Measurements from ENCODE around the gene CARD10.
"Not testable (repeated sequence)": the region's sequence is repeated elsewhere in the genome, so short reads cannot be mapped to it uniquely, and the experiment has no call there.

The CARD10 gene

DNA sequence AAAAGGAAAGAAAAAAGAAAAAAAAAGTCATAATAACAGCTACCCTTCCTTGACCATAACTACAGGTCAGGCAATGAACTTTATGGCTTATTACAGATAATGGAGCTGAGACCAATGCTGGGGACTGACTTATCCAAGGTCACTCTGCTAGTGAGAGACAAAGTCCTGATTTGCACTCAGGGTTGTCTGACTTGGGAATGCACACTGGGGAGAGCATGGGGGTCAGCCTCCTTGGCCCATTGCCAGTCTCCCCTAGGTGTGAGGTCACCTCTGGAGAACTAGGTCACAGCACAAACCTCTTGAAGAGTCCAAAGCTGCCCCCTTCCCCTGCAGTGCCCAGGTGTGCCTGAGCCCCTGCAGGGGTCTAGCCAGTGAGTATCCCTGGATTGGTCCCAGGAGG, 35.8 kb upstream of the CARD10 start:
- in situ Hi-C loops (cut with MboI; ENCODE audit: low sequenced_read_pairs), result no loop called here

DNA sequence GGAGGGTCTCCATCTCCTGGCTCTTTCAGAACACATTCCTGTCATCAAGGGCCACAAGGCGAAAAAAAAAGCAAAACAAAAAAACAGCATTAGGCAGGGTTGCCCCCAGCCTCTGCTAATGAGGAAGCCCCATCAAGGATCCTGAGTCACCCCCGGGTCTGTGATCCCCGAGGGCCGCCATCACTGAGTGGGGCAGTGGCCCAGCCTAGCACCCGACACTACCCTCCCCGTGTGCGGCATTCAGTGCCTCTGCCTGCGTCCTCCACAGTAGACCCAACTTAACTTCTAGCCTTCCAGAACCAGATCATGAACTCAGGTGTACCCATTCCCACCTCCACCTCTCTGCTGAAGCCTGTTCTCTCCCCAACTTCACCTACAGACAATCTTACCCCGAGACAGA, 34.5 kb upstream of the CARD10 start:
- in situ Hi-C loops (cut with MboI; ENCODE audit: low sequenced_read_pairs), result no loop called here

DNA sequence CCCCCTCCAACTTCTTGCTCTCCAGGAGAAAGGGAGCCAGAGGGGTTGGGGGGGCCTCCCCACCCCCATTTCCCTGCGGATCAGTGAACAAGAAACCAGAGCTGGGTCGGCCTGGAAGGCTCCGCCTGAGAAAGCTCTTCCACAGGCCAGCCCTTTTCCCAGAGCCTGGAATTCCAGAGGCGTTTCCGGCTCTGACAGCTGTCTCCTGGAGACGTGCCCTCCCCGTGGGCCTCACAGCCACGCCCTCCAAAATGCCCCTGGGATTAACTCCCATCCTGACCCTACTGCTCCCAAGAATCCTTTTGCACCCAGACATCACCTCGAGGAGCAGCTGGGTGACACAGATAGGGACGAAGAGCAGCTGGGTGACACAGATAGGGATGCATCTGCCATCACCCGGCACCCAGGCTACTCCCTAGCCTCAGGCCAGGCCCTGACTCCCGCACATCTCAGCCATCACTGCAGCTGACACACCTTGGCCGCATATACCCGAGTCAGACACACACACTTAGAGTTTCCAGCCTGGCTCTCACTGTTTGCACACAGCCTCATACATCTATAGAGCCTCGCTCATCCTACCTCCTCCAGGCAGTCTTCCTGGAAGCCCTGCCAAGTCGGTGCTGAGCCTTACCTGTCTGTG, 33.4 kb upstream of the CARD10 start:
- in situ Hi-C loops (cut with MboI; ENCODE audit: low sequenced_read_pairs), result no loop called here

DNA sequence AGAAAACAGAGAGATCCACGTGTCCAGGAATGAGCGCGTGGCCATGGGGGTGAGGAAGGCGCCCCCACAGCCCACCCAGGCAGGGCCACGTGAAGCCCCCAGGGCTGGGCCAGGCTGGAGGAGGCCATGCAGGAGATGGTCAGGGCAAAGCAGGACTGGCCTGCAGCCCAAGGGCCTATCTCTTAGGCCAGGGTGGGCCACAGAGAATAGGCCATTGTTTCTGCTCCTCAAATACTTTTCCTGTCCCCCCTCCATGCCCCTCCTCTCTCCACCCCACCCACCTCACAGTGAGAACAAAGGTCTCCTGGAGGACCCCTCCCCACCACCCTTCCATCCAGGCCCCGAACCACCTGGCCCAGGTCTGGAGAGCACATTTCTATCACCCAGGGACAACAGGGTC, 32.8 kb upstream of the CARD10 start:
- in situ Hi-C loops (cut with MboI; ENCODE audit: low sequenced_read_pairs), result no loop called here

DNA sequence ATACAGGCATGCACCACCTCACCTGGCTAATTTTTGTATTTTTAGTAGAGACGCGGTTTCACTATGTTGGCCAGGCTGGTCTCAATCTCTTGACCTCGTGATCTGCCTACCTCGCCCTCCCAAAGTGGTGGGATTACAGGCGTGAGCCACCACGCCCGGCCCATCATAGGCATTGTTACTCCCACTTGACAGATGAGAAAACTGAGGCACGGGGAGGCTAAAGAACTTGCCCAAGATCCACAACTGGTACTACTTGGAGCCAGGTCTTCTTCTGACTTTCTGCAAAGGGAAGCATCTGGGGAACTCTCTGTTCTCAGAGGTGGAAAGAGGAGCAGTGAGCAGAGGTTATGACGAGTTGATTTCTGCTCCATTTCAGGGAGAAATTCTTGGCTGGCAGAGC, 31.7 kb upstream of the CARD10 start:
- in situ Hi-C loops (cut with MboI; ENCODE audit: low sequenced_read_pairs), result not testable (repeated sequence)

DNA sequence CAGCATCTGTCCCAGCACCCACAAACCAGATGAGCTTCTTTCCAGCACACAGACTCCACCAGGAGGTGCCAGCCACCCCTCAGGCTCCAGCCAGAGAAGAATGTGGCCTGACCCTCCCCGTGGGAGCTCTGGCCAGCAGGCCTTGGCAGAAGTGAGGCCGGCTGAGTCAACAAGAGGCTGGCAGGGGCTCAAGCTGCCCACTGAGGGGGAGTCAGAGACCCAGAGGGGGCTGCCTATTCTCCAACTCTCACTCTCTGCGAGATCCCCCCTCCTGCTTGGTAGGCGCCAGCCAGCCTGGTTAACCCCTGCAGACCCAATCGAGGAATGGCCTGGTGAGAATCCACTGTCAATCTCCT, 30.5 kb upstream of the CARD10 start:
- in situ Hi-C loops (cut with MboI; ENCODE audit: low sequenced_read_pairs), result no loop called here

DNA sequence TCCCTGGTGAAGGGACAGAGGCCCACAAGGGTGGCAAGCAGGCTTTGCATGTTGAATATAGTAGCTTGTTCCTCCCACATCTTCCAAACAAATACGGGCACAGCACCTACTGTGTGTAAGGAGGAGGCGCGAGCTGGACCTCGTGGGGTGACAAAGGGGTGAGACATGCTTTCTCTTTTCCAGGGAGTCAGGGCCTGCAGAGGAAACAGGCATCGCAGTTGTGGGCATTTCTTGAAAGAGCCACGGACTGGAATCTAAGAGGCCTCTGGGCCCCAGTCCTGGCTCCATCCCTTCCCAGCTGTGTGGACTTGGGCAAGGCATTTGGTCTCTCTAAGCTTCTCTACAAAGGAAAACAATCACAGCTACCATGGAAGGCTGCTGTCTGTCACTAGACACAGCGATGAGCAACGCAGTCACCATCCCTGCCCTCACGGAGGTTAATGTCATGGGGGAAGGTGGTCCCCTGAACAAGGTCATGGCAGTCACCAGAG, 28.1 kb upstream of the CARD10 start:
- in situ Hi-C loops (cut with MboI; ENCODE audit: low sequenced_read_pairs), result no loop called here

DNA sequence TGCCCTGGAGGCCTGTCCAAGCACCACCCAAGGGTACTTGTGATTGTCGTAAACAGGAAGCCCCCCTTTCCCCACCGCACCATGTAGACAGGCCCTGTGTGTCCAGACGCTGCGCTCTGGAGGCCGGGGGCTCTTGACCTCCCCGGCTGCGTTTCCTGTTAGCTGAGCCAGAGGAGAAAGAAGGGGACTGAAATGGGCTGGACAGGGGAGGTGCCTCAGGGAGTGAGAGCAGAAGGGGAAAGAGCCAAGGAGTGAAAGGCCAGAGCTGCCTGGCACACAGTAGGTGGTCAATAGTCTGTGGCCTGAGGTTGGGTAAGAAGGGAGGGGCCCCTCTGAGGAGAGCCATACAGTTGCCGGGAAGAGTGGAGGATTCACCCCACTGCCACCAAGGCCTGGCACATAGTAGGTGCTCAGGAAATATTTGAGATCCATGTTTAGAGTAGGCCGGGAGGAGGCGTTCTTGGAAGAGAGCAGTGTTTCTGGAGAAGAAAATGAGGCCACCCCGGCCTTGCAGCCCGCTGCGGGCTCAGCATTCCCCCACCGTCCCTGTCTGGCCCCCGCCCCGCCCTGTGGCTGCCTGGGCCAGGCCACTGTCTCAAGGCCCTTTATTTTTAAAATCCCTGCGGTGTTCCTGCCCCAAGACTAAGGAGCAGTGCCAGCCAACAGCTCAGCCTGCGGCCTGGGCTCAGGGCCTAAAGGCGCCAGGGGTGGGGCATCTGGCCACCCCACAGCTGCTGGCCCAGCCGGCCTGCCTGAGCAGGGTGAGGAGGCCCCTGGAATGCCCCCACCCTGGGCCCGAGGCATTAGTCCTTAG, 27.4 kb upstream of the CARD10 start:
- in situ Hi-C loops (cut with MboI; ENCODE audit: low sequenced_read_pairs), result no loop called here

DNA sequence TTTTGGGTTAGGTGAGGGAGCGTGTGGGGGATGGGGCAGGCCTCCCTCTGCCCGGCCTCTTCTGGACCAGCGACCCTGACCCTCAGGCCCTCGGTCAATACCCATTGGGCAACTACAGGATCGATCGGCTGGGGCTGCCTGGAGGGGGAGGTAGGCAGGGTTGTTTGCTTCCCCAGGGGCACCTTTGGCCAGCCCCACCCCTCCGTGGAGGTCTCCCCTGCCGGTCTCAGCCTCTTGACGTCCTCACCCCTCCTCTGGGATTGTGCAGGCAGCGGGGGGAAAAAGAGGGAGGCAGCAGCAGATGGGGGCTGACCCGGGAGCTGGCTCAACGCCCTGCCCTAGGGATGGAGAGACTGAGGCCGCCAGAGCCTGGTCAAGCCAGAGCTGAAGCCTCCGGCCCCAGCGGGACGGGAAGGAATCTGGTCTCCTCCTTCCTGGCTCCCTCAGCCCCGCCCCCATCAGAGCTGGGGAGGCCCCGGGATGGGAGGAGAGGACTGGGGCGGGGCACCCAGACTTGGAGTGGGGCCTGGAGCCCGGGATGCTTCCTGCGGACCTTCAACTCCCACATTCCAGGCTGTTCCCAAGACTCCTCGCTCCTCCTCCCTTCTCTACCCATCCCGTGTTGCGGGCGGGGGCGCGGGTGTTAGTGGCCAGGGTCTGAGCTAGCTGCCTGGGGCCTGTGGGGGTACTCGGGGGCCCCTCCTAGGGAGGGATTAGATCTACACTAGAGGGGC, 26.7 kb upstream of the CARD10 start:
- in situ Hi-C loops (cut with MboI; ENCODE audit: low sequenced_read_pairs), result no loop called here

DNA sequence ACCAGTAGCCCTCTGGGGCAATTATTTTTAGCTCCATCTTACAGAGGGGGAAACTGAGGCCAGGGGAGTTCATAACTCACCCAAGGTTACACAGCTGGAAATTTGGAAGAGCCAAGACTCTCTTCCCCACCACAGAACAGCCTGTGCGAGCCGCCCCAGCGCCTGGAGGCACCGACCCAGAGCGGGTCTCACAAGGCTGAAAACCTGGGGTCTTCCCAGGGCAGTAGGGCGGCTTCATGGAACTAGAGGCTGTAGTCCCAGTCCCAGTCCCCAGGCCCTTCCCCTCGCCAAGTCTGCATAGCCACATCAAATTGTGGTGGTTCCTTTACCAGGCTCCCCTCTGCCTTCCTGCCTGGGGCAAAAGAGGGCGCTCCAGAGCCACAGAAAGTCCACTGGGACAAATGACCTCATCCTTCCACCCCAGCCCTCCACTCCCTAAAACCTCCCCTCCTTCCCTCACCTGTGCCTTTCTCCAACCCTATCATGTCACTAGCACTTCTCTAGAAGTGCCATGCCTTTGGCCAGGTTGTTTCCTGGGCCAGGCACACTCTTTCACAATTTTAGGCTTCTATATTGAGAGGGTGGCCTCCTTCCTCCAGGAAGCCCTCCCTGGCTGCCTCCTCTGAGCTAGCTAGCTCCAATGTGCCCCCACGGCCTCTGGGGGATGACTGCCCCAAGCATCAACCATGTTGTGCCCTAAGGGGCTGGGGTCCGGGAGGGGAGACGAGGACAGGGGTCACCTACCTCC, 25.9 kb upstream of the CARD10 start:
- in situ Hi-C loops (cut with MboI; ENCODE audit: low sequenced_read_pairs), result no loop called here

DNA sequence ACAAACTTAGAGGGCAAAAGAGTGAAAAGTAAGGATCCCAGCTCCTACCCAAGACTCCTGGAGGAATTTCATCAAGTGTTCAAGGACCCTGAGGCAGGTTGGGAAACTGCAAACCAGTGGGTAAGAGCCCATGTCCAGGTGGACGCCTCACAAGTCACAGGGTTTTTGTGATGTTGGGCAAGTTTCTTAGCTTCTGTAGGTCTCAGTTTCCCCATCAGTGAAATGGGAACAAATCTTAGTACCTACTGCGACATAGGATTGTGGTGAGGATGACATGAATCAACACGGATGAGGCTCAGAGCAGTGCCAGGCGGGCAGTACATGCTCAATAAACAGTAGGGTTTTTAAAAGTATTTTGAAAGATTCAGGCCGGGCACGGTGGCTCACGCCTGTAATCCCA, 23.7 kb upstream of the CARD10 start:
- in situ Hi-C loops (cut with MboI; ENCODE audit: low sequenced_read_pairs), result no loop called here

DNA sequence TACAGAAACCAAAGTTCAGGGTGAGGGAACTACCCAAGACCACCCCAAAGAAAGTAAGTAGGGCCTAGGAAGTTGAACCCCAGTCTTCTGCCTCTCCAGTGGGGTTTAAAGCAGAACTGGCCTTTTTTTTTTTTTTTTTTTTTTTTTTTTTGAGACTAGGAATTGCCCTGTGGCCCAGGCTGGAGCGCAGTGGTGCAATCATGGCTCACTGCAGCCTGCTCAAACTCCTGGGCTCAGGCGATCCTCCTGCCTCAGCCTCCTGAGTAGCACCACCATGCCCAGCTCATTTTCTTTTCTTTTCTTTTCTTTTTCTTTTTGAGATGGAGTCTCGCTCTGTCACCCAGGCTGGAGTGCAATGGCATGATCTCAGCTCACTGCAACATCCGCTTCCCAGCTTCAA, 23.2 kb upstream of the CARD10 start:
- in situ Hi-C loops (cut with MboI; ENCODE audit: low sequenced_read_pairs), result not testable (repeated sequence)

DNA sequence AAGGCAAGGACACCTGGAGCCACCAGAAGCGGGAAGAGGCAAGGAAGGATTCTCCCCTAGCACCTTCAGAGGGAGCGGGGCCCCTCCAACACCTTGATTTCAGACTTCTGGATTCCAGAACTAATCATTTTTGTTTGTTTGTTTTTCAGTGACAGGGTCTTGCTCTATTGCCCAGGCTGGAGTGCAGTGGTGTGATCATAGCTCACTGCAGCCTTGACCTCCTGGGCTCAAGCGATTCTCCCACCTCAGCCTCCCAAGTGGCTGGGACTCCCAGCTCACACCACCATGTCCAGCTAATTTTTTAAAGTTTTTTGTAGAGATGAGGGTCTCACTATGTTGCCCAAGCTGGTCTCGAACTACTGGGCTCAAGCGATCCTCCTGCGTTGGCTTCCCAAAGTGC, 20.6 kb upstream of the CARD10 start:
- in situ Hi-C loops (cut with MboI; ENCODE audit: low sequenced_read_pairs), result not testable (repeated sequence)

DNA sequence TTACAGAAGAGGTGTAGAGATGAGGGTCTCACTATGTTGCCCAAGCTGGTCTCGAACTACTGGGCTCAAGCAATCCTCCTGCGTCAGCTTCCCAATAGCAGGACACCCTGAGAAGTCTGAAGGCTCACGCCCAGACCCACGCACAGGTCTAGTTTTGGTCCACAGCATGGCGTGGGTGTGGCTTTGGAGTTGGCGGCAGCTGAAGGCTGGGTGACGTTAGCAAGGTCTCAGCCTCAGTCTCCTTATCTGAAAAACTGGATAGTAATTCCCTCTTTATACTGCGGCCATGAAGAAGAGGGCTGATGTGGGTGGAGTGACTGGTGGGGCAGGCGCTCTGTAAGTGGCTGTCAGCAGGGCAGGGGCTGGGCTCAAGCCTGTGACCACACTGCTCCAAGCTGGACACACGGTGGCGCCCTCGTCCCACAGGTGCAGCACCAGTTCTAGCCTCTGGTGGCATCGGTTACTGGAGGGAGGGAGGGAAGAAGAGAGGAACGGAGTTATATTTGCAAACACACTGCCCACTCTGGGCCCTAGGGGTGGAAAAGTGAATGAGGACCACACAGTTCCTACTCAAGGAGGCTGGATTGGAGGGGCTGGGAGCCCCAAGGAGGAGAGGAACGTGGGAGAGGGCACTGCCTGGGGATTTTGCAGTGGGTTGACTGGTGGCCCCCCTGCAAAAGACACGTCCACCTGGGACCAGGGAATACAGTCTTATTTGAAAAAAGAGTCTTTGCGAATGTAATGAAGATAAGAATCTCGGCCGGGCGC, 19.6 kb upstream of the CARD10 start:
- in situ Hi-C loops (cut with MboI; ENCODE audit: low sequenced_read_pairs), result no loop called here

DNA sequence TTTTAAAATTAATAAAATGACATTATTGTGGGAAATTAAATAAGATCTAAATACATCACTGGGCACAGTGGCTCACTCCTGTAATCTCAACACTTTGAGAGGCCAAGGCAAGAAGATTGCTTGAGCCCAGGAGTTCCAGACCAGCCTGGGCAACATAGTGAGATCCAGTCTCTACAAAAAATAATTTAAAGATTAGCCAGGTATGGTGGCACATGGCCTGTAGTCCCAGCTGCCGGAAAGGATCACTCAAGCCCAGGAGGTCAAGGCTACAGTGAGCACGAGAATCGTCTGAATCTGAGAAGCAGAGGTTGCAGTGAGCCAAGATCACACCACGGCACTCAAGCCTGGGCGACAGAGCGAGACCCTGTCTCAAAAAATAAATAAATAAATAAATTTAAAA, 15.9 kb upstream of the CARD10 start:
- in situ Hi-C loops (cut with MboI; ENCODE audit: low sequenced_read_pairs), result no loop called here

DNA sequence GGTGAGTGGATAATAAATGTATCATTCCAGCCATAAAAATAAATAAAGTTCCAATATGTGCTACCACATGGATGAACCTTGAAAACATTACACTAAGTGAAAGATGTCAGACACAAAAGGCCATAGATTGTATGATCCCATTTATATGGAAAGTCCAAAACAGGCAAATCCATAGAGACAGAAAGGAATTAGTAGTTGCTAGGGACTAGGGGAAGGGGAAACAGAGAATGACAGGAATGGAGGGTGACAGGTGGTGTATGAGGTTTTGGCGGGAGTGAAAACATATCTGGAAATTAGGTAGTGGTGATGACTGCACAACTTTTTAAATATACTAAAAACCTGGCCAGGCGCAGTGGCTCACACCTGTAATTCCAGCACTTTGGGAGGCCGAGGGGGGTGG, 15.2 kb upstream of the CARD10 start:
- in situ Hi-C loops (cut with MboI; ENCODE audit: low sequenced_read_pairs), result no loop called here

DNA sequence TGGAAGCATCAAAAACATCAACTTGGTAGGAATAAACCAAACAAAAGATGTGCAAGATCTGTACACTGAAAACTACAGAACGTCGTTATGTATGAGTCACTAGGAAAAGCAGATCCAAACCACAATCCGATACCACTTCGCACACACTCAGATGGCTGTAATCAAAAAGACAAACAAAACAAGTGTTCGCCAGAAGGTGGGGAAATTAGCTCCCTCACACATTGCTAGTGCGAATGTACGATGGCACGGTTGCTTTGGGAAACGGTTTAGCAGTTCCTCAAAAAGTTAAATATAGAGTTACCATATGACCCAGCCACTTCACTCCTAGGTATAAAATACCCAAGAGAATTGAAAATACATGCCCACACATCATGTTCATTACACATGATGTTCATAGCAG, 14.8 kb upstream of the CARD10 start:
- in situ Hi-C loops (cut with MboI; ENCODE audit: low sequenced_read_pairs), result no loop called here

DNA sequence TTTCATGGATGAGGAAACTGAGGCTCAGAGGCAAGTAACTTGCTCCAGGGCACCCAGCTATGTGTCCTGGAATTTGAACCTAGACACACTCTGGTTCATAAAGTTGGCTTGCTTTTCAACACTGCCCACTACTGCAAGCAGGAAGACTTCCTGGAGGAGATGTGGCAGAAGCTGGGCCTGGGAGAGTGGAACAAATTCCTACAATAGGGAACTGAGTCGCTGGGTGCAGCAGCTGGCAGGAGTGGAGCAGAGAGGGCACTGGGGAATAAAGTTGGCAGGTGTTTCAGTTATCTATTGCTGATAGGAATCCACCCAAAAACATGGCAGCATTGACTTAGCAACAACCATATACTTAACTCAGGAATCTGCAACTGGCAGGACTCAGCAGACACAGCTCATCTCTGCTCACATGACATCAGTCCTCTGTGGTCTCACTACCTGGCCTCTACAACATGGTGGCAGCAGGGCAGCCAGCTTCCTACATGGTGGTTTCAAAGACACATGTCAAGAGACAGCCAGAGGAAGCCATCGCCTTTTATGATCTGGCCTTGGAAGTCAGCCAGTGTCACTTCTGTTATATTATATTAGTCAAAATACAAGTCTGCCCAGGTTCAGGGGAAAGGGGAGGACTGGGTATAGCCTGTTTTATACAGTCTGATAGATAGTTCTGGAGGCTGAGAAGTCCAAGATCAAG, 10.6 kb upstream of the CARD10 start:
- in situ Hi-C loops (cut with MboI; ENCODE audit: low sequenced_read_pairs), result no loop called here

DNA sequence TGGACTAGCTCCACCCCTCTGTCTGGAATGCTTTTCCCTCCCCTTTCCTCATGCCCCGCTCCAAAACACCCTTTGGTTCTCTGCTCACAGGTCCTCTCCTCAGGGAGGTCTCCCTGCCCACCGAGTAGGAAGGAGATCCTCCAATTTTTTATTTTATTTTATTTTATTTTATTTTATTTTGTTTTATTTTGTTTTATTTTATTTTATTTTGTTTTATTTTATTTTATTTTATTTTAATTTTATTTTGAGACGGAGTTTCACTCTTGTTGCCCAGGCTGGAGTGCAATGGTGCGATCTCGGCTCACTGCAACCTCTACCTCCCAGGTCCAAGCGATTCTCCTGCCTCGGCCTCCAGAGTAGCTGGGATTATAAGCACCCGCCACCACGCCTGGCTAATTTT, 8.7 kb upstream of the CARD10 start:
- in situ Hi-C loops (cut with MboI; ENCODE audit: low sequenced_read_pairs), result not testable (repeated sequence)
